GM18858 (cell line): ENCODE measurements around the gene GRID2.

Experiments used
- ATAC-seq: cut with Tn5 transposase; IDR thresholded peaks from one replicate; pipeline ENCODE4 v1.9.1; 2021; ENCODE audit not compliant: unreplicated experiment

GRID2 gene

DNA sequence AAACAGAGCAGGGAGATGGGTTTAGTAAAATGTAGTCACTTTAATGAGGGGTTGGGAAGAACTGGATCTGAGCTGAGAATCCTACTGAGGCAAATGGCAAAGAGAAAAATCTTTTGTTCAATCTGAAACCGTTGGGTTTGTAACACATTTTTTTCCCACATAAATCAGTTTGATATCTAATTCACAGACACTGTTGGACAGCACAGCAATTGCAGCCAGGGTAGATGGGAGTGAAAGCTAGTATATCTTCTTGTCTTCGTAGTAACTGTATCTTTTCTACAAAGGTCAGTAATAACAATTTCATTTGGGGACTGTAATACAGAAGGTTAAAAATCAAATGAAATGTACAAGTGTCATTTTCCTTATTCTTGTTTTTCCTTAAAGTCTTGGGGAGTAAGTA is 875.3 kb downstream of the GRID2 start:
- ATAC-seq = no peak

DNA sequence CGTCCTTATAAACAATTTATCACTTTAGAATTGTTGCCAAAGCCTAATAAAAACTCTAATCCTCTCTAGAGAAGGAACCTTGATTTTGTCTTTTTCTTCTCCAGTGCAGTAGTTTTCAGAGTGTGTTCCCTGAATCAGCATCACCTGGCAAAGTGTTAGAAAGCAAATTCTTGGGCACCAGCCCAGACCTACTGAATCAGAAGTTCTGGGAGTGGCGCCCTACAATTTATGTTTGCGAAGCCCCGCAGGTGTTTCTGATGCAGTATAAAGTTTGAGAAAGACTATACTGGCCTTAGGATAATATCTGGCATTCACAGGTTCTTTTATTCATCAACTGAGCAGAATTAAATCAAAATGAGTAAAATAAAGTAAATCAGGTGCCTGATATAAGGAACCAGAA is 879.0 kb downstream of the GRID2 start:
- ATAC-seq = no peak

DNA sequence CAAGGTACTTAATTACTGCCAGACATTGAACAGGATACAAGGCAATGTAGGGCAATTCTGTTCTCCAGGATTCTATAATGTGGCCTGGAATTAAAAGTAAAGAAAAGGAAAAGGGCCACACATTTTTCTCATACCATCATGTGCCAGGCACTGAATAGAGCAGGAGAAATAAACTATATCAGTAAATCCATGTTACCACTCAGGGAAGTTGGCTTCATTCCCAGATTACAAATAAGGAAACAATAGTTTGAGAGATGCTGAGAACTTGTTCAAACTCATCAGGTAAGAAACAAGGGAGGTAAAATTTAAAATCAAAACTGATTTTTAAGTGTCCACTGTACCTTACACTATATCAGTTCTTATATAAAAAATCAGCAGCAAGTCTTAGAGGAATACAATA is 879.8 kb downstream of the GRID2 start:
- no peak for ATAC-seq

GRCh38 chr4:93184053-93184452 is 880.3 kb downstream of the GRID2 start:
- no peak for ATAC-seq

- no peak for ATAC-seq
Measured at GRCh38 chr4:93186846-93187245, 883.1 kb downstream of the GRID2 start.

DNA sequence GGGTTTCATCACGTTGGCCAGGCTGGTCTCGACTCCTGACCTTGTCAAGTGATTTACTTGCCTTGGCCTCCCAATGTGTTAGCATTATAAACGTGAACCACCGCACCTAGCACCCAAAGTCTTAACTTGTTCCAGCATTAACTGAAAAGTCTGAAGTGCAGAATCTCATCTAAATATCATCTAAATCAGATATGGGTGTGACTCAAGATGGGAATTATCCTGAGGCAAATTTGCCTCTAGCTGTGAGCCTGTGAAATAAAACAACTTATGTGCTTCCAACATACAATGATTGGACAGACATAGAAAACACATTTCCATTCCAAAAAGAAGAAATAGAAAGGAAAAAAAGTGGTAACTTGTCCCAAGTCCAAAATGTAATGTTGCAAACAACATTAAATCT is 883.7 kb downstream of the GRID2 start:
- no peak for ATAC-seq

DNA sequence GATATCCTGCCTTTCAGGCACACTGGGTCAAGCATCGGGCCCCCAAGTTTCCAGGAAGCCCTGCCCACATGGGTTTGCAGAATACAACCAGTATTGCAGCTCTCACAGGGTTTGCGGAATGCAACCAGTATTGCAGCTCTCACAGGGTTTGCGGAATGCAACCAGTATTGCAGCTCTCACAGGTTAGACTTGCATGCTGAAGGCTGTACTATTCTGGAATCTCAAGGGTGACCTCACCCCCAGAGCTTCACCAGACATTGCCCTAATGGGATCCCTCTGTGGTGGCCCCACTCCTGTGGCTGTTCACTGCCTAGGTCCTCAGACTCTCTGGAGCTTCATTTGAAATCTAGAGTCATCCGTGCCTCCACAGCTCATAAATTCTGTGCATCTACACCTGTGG is 884.1 kb downstream of the GRID2 start:
- no peak for ATAC-seq

DNA sequence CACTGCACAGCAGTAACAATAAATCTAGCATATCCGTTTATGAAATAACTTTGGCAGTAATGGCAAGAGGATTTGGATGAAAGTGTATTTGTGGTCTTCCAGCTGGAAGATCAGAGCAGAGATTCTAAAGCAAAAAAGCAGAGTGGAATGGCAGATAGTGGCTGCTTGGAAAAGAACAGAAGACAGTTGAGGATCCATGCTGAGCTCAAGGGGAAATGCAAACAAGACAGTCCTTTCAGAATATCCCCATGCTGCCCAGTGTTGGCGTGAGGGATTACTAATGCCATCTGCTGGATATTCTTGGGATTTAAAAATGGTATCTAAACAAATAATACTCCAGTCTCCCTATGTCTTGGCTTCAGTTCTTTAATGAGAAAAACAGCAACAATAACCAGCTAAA is 895.7 kb downstream of the GRID2 start:
- no peak for ATAC-seq

- ATAC-seq = no peak
Measured at GRCh38 chr4:93201471-93202096, 897.8 kb downstream of the GRID2 start.

DNA sequence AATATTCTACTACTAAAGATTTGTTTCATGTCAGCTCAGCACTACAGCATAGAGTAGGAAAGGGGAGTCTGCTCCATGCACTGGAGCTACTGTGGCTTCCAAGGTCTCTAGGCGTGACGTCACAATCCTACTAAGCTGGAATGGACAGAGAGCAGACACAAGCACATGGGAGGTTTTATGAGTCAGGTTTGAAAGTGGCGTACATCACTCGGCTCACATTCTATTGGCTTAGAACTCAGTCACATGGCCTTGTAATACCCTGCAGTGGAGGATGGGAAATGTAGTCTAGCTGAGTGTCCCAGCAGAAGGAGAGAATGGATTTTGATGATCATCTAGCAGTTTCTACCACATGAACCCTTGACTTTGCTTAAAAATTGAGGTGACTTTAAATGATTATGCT is 899.9 kb downstream of the GRID2 start:
- no peak for ATAC-seq

- ATAC-seq = no peak
Measured at GRCh38 chr4:93212250-93212649, 908.5 kb downstream of the GRID2 start.

DNA sequence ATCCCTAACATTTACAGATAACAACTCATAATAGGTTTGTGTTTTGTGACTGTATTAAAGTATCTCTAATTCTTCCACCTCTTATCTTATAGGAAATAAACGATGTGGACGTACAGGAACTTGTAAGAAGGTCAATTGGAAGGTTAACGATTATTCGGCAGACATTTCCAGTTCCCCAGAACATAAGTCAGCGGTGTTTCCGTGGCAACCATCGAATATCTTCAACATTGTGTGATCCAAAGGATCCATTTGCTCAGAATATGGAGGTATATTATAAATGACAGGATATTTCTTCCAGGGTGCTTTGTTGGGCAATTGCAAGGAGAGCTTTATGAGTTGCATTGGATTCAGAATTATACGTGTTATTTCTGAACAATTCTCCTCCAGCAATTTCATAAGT is 912.9 kb downstream of the GRID2 start:
- ATAC-seq = no peak

- ATAC-seq = no peak
Measured at GRCh38 chr4:93217431-93217830, 913.7 kb downstream of the GRID2 start.

- ATAC-seq = no peak
Measured at GRCh38 chr4:93221771-93222170, 918.0 kb downstream of the GRID2 start.

GRCh38 chr4:93228021-93228420 is 924.3 kb downstream of the GRID2 start:
- no peak for ATAC-seq

DNA sequence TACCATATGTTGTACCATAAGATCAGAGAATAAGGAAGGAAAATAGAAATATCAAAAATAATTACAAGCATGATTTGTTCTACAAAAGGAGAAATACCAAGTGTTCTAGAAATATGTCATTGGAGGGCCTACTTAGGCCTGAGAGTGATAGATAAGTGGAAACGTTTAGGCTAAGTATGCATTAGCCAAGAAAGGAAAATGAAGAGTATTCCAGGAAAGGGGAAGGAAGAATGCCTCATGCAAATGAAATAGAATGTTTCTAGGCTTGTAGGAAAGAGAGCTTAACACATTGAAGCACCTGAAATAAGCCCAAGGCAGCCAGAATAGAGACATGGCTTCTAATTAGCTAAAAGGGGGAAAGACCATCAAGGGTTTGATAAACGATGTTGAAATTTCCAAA is 929.1 kb downstream of the GRID2 start:
- ATAC-seq = no peak

DNA sequence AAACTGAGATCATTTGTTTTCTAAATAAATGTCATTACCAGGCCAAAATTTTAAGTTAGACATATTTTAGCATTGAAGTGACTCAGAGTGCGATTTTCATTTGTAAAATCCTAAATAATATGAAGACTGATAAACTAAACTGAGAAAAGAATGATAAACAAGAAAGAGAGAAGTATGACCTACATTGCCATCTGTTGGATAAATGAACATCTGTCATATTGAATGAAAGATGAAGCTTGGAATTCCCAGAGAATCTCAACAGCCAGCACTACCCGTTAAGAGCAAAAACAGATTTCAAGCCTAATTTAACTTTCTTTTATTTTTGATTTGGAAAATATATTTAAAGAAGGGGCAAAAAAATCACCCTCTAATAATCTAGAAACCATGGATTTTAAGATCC is 933.8 kb downstream of the GRID2 start:
- no peak for ATAC-seq

DNA sequence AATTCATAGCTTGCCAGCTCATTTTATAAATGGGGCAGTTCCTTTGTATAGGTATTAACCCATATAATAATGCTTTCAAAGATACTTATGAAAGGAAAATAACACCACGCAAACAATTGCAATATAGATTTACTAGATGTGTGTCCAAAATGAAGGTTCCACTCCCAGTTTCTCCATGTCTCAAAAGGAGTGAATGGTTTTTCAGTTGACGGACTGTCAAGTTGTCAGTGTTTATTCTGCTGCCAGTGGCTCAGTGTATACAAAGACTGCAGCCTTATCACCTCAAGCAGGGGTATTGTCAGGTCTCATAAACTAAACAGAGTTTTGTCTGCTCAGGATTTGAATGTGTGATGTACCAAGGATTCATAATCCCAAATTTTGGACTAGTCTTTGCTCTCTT is 939.5 kb downstream of the GRID2 start:
- ATAC-seq = no peak

DNA sequence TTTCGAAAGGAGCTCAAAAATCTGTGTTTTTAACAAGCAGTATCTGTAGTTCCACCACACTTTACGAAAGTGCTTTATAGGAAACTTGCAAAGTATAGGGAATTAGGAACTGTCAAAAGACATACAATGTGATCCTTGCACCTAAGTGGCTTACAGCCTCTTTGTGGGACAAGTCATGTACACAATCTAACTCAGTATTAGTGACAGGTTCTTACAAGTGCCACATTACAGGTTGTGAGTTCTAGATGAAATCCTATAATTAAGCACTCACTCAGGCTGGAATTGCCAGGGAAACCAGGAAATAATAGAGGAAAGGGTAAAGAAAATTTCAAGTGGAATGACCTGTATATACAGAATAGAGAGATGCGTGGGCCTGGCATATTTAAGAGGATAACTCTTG is 957.4 kb downstream of the GRID2 start:
- no peak for ATAC-seq

- no peak for ATAC-seq
Measured at GRCh38 chr4:93263166-93263565, 959.4 kb downstream of the GRID2 start.

DNA sequence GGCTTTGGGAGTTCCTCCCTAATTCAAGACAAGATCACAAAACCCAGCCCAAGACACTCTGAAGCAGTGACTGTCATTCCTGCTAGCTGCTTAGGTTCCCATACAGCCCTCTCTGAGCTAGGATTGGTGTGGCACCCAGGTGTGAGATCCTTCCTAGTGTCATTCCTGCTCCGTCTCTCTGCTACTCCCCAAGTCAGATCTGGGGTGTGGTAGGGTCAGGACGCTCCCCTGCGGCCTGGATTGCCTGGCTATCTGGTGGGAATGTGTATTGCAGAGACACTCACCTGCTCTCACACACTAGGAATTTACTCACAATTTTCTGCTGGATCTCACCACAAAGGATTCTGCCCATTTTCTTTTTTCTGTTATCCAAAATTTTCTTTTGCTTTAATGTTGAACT is 964.0 kb downstream of the GRID2 start:
- ATAC-seq = no peak

DNA sequence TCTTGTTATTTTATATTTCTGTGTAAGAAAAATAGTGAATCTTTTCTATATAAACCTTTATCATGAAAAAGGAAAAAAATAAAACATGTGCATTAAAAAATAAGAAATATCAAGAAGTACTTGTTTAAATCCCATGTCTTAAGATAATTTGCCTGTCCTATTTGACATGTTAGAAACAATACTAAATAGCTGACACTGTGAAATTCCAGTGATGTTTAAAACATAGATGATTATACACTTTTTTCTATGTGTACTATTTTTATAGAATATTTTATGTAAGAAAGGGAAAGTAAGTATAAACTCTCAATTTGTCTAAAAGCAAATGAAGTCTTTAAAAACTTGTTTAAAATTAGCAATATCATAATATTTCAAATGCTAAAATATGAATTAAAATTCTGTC is 981.6 kb downstream of the GRID2 start:
- no peak for ATAC-seq

- ATAC-seq = no peak
Measured at GRCh38 chr4:93289241-93289640, 985.5 kb downstream of the GRID2 start.

- ATAC-seq = no peak
Measured at GRCh38 chr4:93289831-93290230, 986.1 kb downstream of the GRID2 start.
